GM10266 (cell line): ENCODE data around the gene PTGES2.

Source experiments
- DNase-seq: peaks from one replicate; pipeline ENCODE4 v3.0.0; 2012; ENCODE audit errors: extremely low spot score
- CTCF ChIP-seq: IDR thresholded peaks from 2 replicates; pipeline ENCODE4 v1.5.1; 2012; ENCODE audit warnings: mild to moderate bottlenecking, low read depth; ENCODE audit not compliant: control insufficient read depth, insufficient read depth; ENCODE audit errors: missing control alignments

PTGES2 gene

DNA sequence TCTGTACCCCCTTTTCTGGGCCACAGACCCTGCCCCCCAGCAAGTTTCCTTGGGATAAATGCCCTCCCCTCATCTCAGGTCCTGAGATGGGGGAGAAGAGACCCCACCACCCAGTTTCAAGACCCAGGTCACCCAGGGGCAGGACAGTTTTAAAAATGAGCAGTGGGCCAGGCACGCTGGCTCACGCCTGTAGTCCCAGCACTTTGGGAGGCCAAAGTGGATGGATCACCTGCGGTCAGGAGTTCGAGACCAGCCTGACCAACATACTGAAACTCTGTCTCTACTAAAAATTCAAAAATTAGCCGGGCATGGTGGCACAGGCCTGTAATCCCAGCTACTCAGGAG is 6.1 kb downstream of the PTGES2 start:
- no peak for TF ChIP-seq CTCF

DNA sequence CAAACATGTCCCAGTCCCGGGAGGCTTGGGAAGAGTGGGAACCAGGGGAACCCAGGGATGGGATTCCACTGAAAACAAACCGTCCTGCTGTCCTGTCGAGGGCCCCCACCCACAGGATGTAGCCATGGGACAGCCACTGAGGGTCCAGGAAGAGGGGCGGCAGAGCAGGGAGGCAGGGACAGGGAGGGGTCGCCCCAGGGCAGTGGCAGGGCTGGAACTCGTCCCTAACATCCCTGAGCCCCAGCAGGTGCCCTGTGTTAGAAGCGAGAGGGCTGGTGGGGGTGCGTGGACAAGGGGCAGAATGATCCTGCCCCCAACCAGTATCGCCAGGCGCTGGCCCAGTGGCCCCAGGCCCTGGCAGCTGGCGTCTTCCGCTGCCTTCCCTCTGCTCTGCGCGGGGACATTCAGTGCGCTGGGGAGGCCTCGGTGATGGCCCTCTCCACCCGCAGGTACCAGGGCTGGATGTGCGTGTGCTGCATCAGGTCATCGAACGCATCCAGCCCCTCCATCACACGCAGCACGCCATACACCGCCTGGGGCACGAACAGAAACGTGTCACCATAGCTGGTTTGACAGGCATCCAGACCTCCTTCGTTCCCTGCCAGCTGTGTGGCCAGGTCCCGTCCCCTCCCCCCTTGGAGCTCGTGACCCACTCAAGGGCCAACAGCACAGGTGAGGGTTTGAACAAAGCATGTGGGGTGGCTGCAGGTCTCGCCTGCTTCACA is 6.6 kb downstream of the PTGES2 start:
- DNase-seq: no peak
- no peak for TF ChIP-seq CTCF

More for the DNA sequence above, 6.1 kb downstream of the PTGES2 start:
- no peak for DNase-seq

DNA sequence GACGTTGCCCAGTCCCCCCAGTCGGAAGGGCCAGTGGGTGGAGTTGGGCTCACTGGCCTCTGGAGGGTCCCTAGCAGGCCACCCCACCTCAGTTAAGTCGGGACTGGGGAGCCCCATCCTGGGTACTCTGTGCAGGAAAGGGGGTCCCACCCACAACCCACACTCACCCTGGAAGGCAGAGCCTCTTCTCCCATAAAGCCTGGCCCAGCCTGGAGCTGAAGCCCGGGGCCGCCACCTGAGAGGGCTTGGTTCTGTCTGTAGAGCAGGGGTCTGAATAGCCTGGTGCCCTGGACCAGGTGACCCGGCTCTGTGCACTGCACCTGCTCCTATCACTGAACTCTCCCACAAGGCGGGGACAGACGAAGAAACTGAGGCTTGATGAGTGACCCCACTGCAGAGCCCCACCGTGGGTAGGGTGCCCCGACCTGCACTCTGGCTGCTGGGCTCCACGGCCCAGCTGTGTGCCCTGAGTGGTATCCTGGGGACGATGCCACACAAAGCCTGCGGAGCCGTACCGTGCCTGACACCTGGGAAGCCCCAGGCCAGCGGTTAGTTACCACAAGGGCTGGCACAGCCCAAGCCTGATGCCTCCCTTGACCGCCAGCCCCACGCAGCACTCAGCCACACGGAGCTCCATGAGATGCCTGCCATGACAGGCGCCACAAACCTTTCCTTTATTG is 7.3 kb downstream of the PTGES2 start:
- no peak for DNase-seq
- no peak for TF ChIP-seq CTCF

GRCh38 chr9:128118971-128119665 is 8.4 kb downstream of the PTGES2 start:
- TF ChIP-seq CTCF: no peak
- no peak for DNase-seq

DNA sequence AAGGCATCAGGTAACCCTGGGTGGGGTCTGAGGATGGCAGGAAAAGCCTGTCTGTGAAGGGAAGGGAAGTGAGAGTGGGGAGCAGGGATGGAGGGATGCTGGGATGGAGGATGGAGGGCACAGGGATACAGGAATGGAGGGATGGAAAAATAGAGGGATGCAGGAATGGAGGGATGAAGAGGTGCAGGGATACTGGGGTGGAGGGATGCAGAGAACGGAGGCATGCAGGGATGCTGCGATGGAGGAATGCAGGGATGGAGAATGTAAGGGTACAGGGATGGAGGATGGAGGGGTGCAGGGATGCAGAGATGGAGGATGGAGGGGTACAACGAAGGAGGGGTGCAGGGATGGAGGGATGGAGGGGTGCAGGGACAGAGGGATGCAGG is 9.1 kb downstream of the PTGES2 start:
- DNase-seq: no peak
- TF ChIP-seq CTCF: no peak

DNA sequence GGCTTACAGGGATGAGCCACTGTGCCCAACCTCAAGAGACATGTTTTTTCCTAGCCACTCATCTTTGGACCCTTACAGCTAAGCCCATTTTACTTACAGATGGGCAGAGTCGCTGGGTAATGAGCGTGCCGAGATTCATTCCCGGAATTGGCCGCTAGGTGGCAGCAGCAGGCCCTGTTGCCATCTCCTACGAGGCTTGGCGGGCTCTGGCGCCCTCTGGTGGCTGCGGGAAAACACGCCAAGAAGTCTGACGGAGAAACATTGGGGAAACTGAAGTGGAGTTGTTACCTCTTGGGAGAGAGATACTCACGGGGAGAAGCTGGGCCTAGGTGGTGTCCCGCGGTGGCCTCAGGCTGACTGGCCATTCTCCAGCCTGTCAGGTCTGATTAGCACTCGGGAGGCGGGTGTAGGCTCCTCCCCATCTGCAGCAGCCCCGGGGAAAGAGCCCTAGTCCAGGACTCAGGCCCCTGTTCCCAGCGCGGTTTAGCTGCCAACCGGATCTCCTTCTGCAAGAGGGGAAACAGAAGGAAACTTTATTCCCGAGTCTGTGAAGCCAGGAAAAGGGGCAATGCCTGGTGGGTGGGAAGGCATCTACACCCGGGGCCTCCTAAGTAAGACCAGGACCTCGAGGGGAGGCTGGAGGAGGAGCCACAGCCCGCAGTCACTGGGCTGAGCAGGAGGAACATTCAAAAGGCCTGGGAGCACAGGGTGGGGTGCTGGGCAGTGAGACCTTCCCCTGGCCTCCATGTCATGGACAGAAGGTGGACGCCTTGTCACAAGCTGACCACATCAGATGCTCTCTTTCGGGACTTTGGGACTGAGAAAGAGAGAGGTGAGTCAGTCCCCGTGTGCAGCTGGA is 9.7 kb downstream of the PTGES2 start:
- DNase-seq: peak; percentile 92
- peak; percentile 100 for TF ChIP-seq CTCF
